Measurements from ENCODE around the gene NFE2L2. TPM values are rescaled to one million over a fixed set of nuclear protein-coding genes. Genes with fewer than 3 reads are reported as not detected.
"Not testable (repeated sequence)": the region's sequence is repeated elsewhere in the genome, so short reads cannot be mapped to it uniquely, and the experiment has no call there.

NFE2L2 gene
- polyA plus RNA-seq, 3 donors = 133 to 151 (median 146) TPM

DNA sequence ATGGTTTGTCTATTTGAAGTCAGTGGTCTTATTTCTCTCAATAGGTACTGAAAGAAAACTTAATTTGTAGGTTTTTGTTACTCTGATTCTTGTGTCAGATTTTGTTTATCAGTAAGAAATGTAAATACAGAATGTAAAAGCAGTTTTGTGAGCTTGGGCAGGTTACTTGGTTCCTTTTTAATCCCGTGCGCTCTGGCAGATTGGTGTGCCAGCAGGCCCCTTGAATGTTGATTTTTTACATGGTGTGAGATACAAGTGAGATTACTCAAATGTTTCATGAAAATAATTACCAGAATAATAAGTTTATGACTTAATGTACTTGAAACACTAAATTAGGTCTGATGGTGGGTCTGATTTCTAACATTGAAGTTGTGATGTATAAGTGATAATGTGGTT, 38.6 kb downstream of the NFE2L2 start:
- no peak for DNase-seq (ENCODE audit: extremely low read depth in 1 of 11, low read depth in 9 of 11, low spot score in 4 of 11)

- not testable (repeated sequence) for DNase-seq (ENCODE audit: extremely low read depth in 1 of 11, low read depth in 9 of 11, low spot score in 4 of 11)
Measured at GRCh38 chr2:177223436-177223835, 41.1 kb downstream of the NFE2L2 start.

GRCh38 chr2:177221970-177222369, 42.6 kb downstream of the NFE2L2 start:
- no peak for DNase-seq (ENCODE audit: extremely low read depth in 1 of 11, low read depth in 9 of 11, low spot score in 4 of 11)

- no peak for DNase-seq (ENCODE audit: extremely low read depth in 1 of 11, low read depth in 9 of 11, low spot score in 4 of 11)
Measured at GRCh38 chr2:177221534-177221933, 43.0 kb downstream of the NFE2L2 start.

DNA sequence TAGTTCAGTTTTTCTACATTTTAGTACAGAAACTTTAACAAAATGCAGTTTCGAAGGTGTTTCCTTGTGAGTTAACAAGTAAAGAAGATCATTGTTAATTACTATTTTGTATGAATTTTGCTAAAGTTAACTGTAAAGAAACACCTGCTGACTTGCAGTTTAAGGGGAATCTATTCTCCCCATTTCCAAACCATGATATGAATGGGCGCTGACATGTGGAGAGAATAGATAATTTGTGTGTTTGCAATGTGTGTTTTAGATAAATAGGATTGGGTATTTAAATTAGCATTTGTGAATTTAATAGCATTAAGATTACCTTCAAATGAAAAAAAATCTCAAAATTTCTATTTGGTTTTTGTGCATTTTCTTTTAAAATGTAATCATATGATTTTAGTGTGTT, 44.7 kb downstream of the NFE2L2 start:
- not testable (repeated sequence) for DNase-seq (ENCODE audit: extremely low read depth in 1 of 11, low read depth in 9 of 11, low spot score in 4 of 11)

DNA sequence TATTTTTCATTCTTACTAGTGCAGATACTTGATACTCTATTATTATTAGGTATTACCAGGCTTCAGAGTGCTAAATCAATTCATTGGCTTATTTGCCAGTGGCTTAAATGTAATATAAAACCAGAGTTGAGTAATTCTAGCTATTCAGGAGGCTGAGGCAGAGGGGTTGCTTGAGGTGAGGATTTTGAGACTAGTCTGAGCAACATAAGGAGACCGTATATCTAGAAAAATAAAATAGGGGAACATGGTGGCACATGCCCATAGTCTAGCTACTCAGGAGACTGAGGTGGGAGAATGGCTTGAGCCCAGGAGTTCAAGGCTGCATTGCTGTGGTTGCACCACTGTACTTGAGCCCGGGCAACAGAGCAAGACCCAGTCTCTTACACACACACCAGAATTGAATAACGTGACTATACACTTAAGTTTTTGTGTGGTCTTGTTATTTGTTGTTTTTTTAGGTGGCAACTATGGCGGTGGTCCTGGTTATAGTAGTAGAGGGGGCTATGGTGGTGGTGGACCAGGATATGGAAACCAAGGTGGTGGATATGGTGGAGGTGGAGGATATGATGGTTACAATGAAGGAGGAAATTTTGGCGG, 47.2 kb downstream of the NFE2L2 start:
- DNase-seq (ENCODE audit: extremely low read depth in 1 of 11, low read depth in 9 of 11, low spot score in 4 of 11) = no peak

DNA sequence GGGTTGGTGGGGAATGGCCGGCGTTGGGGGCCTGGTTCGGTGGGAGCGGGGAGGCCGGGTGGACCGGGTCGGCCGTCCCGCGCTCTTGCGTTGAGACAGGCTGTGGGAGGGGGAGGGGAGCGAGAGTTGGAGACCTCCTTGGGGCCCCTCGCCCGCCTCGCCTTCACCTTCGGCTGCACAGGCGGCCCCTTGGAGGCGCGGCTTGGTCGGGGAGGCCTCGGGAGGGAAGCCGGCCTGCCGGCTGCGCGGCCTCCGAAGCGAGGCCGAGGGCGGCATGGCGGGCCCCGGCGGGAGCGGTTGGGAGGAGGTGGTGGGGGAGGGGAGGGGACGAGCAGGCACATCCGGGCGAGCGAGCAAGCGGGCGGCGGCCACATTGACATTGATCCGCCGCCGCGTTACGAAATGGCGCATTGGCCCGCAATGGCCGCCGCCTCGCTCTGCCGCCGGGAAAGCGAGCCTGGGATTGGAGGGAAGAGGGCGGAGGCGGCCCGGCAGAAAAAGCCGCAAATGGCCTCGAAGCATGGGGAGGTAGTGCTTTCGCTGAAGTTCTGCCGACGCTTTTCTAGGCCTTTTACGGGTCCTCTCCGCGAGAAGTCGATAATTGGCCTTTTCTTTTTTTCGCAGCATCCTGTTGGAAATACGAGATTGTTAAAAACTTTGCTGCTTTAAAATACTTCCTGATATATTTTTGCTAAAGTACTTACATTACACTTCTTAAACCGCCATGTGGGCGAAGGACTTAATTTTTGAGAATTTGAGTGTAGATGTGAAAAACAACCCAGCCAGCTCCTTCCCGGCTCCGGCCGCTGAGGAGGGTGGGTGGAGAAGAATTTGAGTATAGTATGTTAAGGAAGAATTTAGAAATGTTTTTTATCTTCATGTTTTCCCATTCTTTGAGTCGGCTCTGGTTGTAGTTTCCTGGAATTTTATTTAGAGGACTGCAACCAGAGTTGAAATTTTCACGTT, 51.4 kb downstream of the NFE2L2 start:
- peak; percentile 64 to 83 (median 79) for DNase-seq (ENCODE audit: extremely low read depth in 1 of 11, low read depth in 9 of 11, low spot score in 4 of 11)

DNA sequence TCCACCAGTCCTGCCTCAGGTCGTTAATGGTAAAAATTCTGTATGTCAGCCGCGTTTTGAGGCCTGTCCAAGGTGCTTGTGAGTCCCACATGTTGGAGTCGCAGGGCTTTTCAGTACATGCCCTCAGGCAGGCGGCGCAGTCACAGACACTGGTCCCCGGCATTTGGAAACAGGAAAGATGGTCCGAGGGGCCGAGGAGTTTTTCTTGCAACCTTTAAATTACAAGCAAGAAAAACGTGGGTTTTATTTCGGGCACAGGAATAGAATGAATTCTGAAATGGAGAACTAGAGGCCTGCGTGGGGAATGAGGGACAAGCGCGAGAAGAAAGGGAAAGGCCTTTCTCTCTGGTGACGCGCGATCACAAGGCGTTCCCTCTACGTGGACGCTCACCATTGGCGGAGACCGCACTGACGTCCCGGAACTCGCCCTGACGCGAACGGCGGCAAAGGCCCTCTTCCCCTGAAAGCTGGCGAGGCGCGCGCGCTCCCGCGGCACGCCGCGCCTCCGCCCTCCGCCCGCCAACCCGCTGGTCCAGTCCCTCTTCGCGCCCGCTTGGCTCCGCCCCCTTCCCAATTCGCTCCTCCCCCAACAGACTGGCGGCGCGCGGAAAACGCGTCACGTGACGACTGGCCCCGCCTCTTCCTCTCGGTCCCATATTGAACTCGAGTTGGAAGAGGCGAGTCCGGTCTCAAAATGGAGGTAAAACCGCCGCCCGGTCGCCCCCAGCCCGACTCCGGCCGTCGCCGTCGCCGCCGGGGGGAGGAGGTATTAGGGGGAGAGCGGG, 52.2 kb downstream of the NFE2L2 start, which contains the start of gene HNRNPA3:
Gene HNRNPA3, plus strand, starts transcription at position 689 of the 785 bp plus-strand sequence. Its CDS starts 6 bp downstream, at position 695.
- peak; percentile 98 to 100 (median 99) for DNase-seq (ENCODE audit: extremely low read depth in 1 of 11, low read depth in 9 of 11, low spot score in 4 of 11)

DNA sequence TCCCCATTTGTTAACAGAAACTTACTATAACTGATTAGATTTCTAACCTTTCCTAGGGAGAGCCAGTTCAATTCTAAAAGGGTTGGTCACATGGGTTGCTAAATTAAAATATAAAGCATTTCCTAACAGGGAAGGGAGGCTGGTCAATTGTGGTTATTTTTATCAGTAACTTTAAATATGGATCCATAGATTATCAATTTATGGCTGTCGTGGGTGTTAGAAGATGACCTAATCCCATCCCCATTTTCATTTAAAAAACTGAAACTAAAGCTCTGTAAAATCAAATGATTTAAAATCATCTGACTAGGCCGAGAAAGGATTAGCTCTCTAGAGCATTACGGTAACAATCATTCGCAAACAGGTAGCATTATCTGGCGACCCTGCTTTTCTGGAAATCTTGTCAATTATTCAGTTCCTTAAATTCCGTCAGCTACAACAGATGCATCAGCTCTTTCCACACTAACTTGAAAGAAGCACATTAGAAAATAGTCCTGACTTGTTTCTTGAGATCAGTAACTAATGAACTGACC, 52.9 kb downstream of the NFE2L2 start:
- peak in 2 of 11 donors; percentile 15 to 23 for DNase-seq (ENCODE audit: extremely low read depth in 1 of 11, low read depth in 9 of 11, low spot score in 4 of 11)

DNA sequence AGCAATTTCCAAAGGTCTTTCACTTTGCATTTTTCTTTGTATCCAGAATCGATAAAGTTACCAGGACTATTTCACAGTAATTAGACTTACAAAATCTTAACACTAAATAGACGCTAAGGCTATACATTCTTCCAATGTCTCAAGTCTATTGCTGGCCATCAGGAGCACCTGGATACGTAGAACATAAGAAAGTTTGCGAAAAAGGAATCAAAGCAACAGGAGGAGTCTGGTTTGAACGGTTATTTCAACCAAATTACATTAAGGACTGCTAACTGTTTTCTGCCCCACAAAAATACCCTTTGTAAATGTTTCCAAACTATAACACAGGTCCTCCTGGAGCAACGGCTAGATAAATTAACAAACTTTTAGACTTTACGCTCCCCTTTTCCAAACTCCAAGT, 53.4 kb downstream of the NFE2L2 start:
- DNase-seq (ENCODE audit: extremely low read depth in 1 of 11, low read depth in 9 of 11, low spot score in 4 of 11) = peak in 1 of 11 donors; percentile 10

- no peak for DNase-seq (ENCODE audit: extremely low read depth in 1 of 11, low read depth in 9 of 11, low spot score in 4 of 11)
Measured at GRCh38 chr2:177207101-177207500, 57.4 kb downstream of the NFE2L2 start.

DNA sequence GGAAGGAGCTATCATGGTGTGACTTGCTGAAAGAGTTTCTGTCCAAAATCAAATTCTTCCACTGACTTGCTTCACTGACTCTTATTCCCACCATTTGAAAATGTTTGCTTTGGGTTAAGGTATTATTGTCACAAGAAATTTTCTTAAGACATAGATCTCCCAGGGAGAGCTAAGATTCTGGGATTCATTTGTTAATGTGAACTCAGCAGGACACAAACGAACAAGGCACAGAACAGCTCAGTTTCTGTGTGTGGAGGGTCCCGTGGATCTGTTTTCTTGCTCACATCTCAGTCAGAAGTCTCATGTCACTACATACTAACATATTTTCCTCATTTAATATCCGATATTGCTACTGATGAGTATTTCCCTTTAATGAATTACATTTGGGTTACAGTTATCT, 60.1 kb downstream of the NFE2L2 start:
- no peak for DNase-seq (ENCODE audit: extremely low read depth in 1 of 11, low read depth in 9 of 11, low spot score in 4 of 11)

GRCh38 chr2:177201919-177202346, 62.6 kb downstream of the NFE2L2 start:
- no peak for DNase-seq (ENCODE audit: extremely low read depth in 1 of 11, low read depth in 9 of 11, low spot score in 4 of 11)

DNA sequence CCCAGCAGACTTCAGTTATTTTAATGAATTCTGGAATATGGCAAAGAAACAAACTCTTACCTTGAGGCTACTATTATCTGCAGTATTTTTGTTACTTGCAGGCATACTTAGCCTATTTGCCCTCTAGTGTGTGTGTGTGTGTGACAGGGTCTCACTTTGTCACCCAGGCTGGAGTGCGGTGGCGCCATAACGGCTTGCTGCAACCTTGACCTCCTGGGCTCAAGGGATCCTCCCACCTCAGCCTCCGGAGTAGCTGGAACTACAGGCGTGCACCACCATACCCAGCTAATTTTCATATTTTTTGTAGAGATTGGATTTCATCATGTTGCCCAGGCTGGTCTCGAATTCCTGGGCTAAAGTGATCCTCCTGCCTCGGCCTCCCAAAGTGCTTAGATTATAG, 64.1 kb downstream of the NFE2L2 start:
- not testable (repeated sequence) for DNase-seq (ENCODE audit: extremely low read depth in 1 of 11, low read depth in 9 of 11, low spot score in 4 of 11)

DNA sequence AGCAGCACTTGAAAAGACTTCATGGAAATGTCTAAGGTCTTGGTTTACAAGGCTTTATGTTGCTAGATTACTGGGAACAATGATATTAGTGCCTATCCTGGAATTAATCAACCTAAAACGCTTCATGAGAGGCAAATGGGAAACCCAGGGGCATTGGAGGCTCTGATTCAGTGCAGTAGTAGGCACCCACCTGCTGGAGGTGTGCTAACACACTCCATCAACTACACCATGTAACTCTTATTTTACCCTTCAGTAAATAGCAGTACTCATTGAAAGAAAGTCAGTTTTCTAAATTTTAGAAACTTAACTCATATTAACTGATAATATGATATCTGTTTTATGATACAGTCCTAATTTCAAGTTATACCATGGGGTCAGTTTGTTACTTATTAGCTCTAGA, 69.3 kb downstream of the NFE2L2 start:
- DNase-seq (ENCODE audit: extremely low read depth in 1 of 11, low read depth in 9 of 11, low spot score in 4 of 11) = no peak

GRCh38 chr2:177193240-177193639, 71.3 kb downstream of the NFE2L2 start:
- no peak for DNase-seq (ENCODE audit: extremely low read depth in 1 of 11, low read depth in 9 of 11, low spot score in 4 of 11)

DNA sequence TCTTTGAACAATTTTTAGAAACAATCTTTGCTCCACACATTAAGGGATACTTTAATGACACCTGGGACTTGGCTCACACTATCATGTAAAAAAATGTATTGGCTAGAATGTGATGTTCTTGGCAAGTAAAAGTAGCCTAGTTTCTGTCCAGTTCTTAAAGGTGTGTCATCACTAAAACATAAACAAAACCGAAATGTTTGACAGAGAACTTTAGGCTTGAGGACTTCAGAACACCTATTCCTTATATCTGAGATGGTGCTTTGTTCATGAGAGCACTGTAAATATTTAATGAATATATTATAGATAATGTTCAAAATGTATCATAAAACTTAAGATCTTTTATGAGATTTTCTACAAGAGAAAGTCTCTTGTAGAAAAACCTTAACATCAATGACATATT, 71.7 kb downstream of the NFE2L2 start:
- DNase-seq (ENCODE audit: extremely low read depth in 1 of 11, low read depth in 9 of 11, low spot score in 4 of 11) = no peak

DNA sequence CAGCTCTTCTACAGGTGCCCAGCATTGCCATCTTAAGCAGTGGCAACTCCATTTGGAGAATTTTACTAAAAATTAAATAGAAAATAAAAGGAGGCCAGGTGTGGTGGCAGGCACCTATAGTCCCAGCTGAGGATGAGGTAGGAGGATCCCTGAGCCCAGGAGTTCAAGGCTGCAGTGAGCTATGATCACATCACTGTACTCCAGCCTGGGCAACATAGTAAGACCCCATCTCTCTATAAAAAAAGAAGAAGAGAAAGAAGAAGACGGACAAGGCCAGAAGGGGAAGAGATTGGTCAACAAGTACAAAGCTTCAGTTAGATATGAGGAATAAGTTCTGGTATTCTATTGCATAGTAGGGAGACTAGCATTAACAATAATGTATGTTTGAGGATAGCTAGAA, 73.6 kb downstream of the NFE2L2 start:
- no peak for DNase-seq (ENCODE audit: extremely low read depth in 1 of 11, low read depth in 9 of 11, low spot score in 4 of 11)
